Astrocyte (in vitro differentiated cells and primary cell): Measurements from ENCODE around the gene NUP155.

ENCODE experiments used
- EZH2 ChIP-seq: IDR thresholded peaks from 2 replicates; pipeline ENCODE4 v1.6.1; 2012; ENCODE audit warnings: mild to moderate bottlenecking, low read length, inconsistent platforms; ENCODE audit not compliant: insufficient read depth
- TF ChIP-seq, protein P1 (sequence below): IDR thresholded peaks from 2 replicates; pipeline ENCODE4 v1.5.1; 2011; ENCODE audit warnings: low read depth, mild to moderate bottlenecking, inconsistent platforms, low read length, moderate library complexity; ENCODE audit not compliant: insufficient read depth

- TF ChIP-seq, protein P1, sequence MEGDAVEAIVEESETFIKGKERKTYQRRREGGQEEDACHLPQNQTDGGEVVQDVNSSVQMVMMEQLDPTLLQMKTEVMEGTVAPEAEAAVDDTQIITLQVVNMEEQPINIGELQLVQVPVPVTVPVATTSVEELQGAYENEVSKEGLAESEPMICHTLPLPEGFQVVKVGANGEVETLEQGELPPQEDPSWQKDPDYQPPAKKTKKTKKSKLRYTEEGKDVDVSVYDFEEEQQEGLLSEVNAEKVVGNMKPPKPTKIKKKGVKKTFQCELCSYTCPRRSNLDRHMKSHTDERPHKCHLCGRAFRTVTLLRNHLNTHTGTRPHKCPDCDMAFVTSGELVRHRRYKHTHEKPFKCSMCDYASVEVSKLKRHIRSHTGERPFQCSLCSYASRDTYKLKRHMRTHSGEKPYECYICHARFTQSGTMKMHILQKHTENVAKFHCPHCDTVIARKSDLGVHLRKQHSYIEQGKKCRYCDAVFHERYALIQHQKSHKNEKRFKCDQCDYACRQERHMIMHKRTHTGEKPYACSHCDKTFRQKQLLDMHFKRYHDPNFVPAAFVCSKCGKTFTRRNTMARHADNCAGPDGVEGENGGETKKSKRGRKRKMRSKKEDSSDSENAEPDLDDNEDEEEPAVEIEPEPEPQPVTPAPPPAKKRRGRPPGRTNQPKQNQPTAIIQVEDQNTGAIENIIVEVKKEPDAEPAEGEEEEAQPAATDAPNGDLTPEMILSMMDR: no peak
- no peak for TF ChIP-seq EZH2
These were observed 20.7 kb upstream of the NUP155 start for GRCh38 chr5:37391591-37391990.
